Measurements from ENCODE around the gene CTNNA2. TPM values are rescaled to one million over a fixed set of nuclear protein-coding genes. Genes with fewer than 3 reads are reported as not detected.
A peak's percentile ranks its signal among the peaks of the same experiment; 100 is the strongest.

The CTNNA2 gene
- total and polyA plus RNA-seq, 11 donors, result 0.20 to 0.81 TPM; not detected in 9

DNA sequence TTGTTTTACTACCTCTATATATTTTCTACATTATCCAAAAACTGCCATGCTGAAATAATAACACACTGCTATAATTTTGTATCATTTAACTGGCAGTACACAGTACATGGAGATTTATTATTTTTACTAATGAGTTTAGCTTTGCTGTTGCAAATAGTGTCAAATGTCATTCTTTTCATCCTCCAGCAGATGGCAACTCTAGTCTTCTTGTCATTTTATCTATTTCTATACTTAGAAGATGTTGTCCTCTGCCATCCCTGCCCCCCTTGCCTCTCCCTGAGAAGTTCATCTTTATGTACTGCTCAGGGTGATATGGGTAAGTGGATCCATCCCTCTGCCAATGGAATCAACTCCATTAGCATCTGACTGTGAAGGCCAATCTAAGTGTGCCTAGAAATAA is 813.4 kb downstream of the CTNNA2 start:
- Histone ChIP-seq H3K9me3 (no peaks in the 10 kb centered on the region), H3K27ac (no peak overlapping the region), H3K27me3 (peaks cover 0 to 19% (median 7%) of the 10 kb centered on the region in 9 donors), H3K4me3 (no peak overlapping the region), H3K4me1 (peaks cover 0 to 5% (median 0%) of the 10 kb centered on the region in 12 donors), H3K36me3 (no peaks in the 10 kb centered on the region)
- TF ChIP-seq, protein P1, sequence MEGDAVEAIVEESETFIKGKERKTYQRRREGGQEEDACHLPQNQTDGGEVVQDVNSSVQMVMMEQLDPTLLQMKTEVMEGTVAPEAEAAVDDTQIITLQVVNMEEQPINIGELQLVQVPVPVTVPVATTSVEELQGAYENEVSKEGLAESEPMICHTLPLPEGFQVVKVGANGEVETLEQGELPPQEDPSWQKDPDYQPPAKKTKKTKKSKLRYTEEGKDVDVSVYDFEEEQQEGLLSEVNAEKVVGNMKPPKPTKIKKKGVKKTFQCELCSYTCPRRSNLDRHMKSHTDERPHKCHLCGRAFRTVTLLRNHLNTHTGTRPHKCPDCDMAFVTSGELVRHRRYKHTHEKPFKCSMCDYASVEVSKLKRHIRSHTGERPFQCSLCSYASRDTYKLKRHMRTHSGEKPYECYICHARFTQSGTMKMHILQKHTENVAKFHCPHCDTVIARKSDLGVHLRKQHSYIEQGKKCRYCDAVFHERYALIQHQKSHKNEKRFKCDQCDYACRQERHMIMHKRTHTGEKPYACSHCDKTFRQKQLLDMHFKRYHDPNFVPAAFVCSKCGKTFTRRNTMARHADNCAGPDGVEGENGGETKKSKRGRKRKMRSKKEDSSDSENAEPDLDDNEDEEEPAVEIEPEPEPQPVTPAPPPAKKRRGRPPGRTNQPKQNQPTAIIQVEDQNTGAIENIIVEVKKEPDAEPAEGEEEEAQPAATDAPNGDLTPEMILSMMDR (IDR thresholded peaks at IDR 0.05), result peak in 11 of 12 donors; percentile 47 to 70 (median 61)
- TF ChIP-seq POLR2A (IDR thresholded peaks at IDR 0.05), result no peak
- intact Hi-C loops (cut with DNase I), result loop anchor here in 8 of 10 donors (1.0 to 10.0 kb wide), 6 partner anchors 101 to 251 kb away; no protein-coding TSS in a partner anchor
- DNase-seq (peak in 1 of 5 donors; percentile 37), ATAC-seq (peak in 3 of 4 donors; percentile 50 to 60 (median 50))

DNA sequence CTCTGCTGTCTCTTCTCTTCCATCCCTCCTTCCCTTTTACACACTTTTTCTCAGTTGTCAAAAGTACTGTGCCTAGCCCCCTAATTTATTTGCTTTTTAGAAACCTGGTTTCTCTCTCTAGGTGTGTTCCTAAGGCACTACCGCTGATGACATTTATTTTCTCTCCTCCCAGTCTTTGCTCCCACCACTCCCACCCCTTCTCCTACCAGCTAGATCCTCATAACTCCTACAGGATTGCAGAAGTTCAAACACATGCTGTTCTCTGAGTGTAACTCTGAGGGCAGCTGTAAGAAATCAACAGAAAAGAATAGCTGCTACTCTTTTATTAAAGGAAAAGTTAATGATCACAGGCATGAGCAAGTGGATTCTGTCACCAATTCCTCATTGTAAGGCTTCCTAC is 814.0 kb downstream of the CTNNA2 start:
- Histone ChIP-seq H3K36me3 (no peaks in the 10 kb centered on the region), H3K27me3 (peaks cover 0 to 13% (median 3%) of the 10 kb centered on the region in 9 donors), H3K4me3 (no peak overlapping the region), H3K27ac (no peak overlapping the region), H3K9me3 (no peaks in the 10 kb centered on the region), H3K4me1 (peaks cover 0 to 5% (median 0%) of the 10 kb centered on the region in 12 donors)
- TF ChIP-seq POLR2A (IDR thresholded peaks at IDR 0.05), result no peak
- TF ChIP-seq, protein P1 (IDR thresholded peaks at IDR 0.05), result no peak
- DNase-seq (no peak), ATAC-seq (no peak)
- 89 to 93% (median 90%) methylated on average over 1 of the region's 1 CpG for WGBS, 4 donors
- intact Hi-C loops (cut with DNase I), result loop anchor here in 8 of 10 donors (1.0 to 10.0 kb wide), 6 partner anchors 100 to 252 kb away; no protein-coding TSS in a partner anchor

- Histone ChIP-seq H3K9me3 (no peaks in the 10 kb centered on the region), H3K27ac (no peak overlapping the region), H3K36me3 (no peaks in the 10 kb centered on the region), H3K4me1 (peaks cover 0 to 5% (median 0%) of the 10 kb centered on the region in 12 donors), H3K4me3 (no peak overlapping the region), H3K27me3 (peaks cover 0 to 3% (median 0%) of the 10 kb centered on the region in 9 donors)
- intact Hi-C loops (cut with DNase I), result loop anchor here in 3 of 10 donors (5.0 to 10.0 kb wide), 4 partner anchors 99 to 253 kb away; no protein-coding TSS in a partner anchor
- 79 to 84% (median 83%) methylated on average over 1 of the region's 1 CpG for WGBS, 4 donors
- ATAC-seq, result no peak
- no peak for DNase-seq
- TF ChIP-seq, protein P1 (IDR thresholded peaks at IDR 0.05), result no peak
- TF ChIP-seq POLR2A (IDR thresholded peaks at IDR 0.05), result no peak
Observed at GRCh38 chr2:80328159-80328571, 815.3 kb downstream of the CTNNA2 start.

DNA sequence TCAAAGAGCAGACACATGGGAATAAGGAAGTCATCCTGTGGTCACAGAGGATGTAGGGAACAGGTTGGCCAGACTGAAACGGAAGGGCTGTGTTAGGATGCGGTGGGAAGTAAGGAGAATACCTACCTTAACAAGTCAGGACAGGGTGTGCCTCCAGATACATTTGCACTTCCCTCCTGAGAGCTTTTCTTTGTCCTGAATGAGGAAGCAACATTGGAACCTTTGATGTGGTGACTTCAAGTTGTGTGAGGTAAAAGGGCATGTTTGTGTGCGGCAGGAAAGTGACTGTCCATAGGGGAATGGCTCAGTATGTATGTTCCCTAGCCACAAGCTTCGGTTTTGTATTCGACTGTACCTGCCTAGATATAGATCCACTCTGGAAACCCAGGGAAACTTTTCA is 816.6 kb downstream of the CTNNA2 start:
- peaks cover 0 to 5% (median 0%) of the 10 kb centered on the region in 12 donors for H3K4me1 ChIP-seq
- H3K9me3 ChIP-seq, result no peaks in the 10 kb centered on the region
- TF ChIP-seq, protein P1 (IDR thresholded peaks at IDR 0.05), result no peak
- no peak for TF ChIP-seq POLR2A (IDR thresholded peaks at IDR 0.05)
- no peak overlapping the region for H3K27ac ChIP-seq
- WGBS, 4 donors, result 80 to 86% (median 84%) methylated on average over 5 of the region's 5 CpGs
- intact Hi-C loops (cut with DNase I), result loop anchor here in 3 of 10 donors (5.0 to 10.0 kb wide), 4 partner anchors 98 to 255 kb away; no protein-coding TSS in a partner anchor
- no peaks in the 10 kb centered on the region for H3K36me3 ChIP-seq
- no peak overlapping the region for H3K4me3 ChIP-seq
- DNase-seq (no peak), ATAC-seq (no peak)
- no peaks in the 10 kb centered on the region for H3K27me3 ChIP-seq
